OCI-LY3 (cell line): ENCODE measurements around the gene BUD31.

ENCODE experiments used
- H2AFZ ChIP-seq: fragments of 200-600, 300-600 bp; shearing (Covaris generic); 2 replicates; pipeline ENCODE4 v1.6.0; 2014; ENCODE audit warnings: antibody characterized with exemption, low read depth, low read length
- H3K27ac ChIP-seq: fragments of 200-600, 300-600 bp; sonication (generic); 2 replicates; pipeline ENCODE4 v1.5.1; 2014; ENCODE audit warnings: mild to moderate bottlenecking, low read length, moderate library complexity, mixed read lengths
- H3K27me3 ChIP-seq: fragments of 200-600, 300-600 bp; sonication (generic); 2 replicates; pipeline ENCODE4 v1.6.1; 2014; ENCODE audit warnings: low read depth, low read length, mixed read lengths
- H3K36me3 ChIP-seq: fragments of 200-600, 300-600 bp; sonication (generic); replicated peaks from 2 replicates; pipeline ENCODE3; 2014; ENCODE audit warnings: low read depth, low read length, mixed read lengths
- H3K4me1 ChIP-seq: fragments of 300-600, 200-600 bp; sonication (generic); 2 replicates; pipeline ENCODE4 v1.6.1; 2014; ENCODE audit warnings: low read length, mixed read lengths
- H3K4me2 ChIP-seq: fragments of 200-600, 300-600 bp; sonication (generic); 2 replicates; pipeline ENCODE4 v1.6.1; 2014; ENCODE audit warnings: low read length, mixed read lengths
- H3K4me3 ChIP-seq: fragments of 300-600, 200-600 bp; sonication (generic); 2 replicates; pipeline ENCODE4 v1.5.1; 2014; ENCODE audit warnings: antibody characterized with exemption, mild to moderate bottlenecking, low read length, moderate library complexity
- H3K79me2 ChIP-seq: fragments of 300-600, 200-600 bp; shearing (Covaris generic); 2 replicates; pipeline ENCODE4 v1.6.1; 2014; ENCODE audit warnings: mild to moderate bottlenecking, low read length, mixed read lengths
- H3K9ac ChIP-seq: fragments of 300-600, 200-600 bp; shearing (Covaris generic); 2 replicates; pipeline ENCODE4 v1.6.0; 2014; ENCODE audit warnings: mild to moderate bottlenecking, low read length, moderate library complexity
- H3K9me3 ChIP-seq: fragments of 200-600, 300-600 bp; shearing (Covaris generic); 2 replicates; pipeline ENCODE4 v1.6.1; 2014; ENCODE audit warnings: low read length, mixed read lengths; ENCODE audit not compliant: insufficient read depth
- H4K20me1 ChIP-seq: fragments of 200-600, 300-600 bp; sonication (generic); 2 replicates; pipeline ENCODE4 v1.6.1; 2016; ENCODE audit warnings: low read length, mixed read lengths; ENCODE audit not compliant: insufficient read depth
- EZH2phosphoT487 ChIP-seq: fragments of 200-600 bp; shearing (Covaris generic); IDR thresholded peaks from 2 replicates; pipeline ENCODE4 v1.6.1; 2018; ENCODE audit warnings: antibody characterized with exemption, mixed run types, low read depth
- TF ChIP-seq, protein P1 (sequence below): fragments of 200-600, 300-600 bp; sonication (generic); IDR thresholded peaks from 2 replicates; pipeline ENCODE4 v1.5.1; 2014; ENCODE audit warnings: antibody characterized with exemption, low read length, low read depth

BUD31 gene

DNA sequence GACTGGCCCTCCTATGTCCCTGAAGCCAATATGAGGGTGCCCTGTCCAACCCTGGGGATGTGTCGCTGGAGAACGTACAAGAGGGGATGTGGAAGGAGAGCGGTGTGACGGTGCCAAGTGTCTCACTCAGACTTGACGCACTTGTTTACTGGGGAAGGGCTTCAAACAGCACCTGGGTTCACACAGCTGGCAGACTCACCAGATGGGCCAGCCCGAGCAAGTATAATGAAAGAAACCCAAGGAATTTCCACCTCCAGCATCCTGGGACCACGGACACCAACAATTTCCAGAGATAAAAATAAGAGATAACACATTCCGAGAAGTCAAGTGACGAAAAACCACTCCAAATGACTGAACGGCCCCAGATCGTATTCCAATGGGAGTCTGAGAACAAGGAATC lies 51.9 kb downstream of the BUD31 start:
- H3K9me3 ChIP-seq, result no peaks in the 10 kb centered on the region
- TF ChIP-seq EZH2phosphoT487, result no peak
- TF ChIP-seq, protein P1, sequence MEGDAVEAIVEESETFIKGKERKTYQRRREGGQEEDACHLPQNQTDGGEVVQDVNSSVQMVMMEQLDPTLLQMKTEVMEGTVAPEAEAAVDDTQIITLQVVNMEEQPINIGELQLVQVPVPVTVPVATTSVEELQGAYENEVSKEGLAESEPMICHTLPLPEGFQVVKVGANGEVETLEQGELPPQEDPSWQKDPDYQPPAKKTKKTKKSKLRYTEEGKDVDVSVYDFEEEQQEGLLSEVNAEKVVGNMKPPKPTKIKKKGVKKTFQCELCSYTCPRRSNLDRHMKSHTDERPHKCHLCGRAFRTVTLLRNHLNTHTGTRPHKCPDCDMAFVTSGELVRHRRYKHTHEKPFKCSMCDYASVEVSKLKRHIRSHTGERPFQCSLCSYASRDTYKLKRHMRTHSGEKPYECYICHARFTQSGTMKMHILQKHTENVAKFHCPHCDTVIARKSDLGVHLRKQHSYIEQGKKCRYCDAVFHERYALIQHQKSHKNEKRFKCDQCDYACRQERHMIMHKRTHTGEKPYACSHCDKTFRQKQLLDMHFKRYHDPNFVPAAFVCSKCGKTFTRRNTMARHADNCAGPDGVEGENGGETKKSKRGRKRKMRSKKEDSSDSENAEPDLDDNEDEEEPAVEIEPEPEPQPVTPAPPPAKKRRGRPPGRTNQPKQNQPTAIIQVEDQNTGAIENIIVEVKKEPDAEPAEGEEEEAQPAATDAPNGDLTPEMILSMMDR, result no peak
- no peak overlapping the region for H3K9ac ChIP-seq
- peaks cover 7% of the 10 kb centered on the region for H3K4me1 ChIP-seq
- no peak overlapping the region for H3K4me2 ChIP-seq
- H4K20me1 ChIP-seq, result peaks cover 15% of the 10 kb centered on the region
- no peak overlapping the region for H3K27ac ChIP-seq
- H3K4me3 ChIP-seq, result no peak overlapping the region
- peaks cover 80% of the 10 kb centered on the region for H3K79me2 ChIP-seq
- H3K36me3 ChIP-seq, result peaks cover 54% of the 10 kb centered on the region
- H2AFZ ChIP-seq, result no peak overlapping the region
- no peaks in the 10 kb centered on the region for H3K27me3 ChIP-seq

DNA sequence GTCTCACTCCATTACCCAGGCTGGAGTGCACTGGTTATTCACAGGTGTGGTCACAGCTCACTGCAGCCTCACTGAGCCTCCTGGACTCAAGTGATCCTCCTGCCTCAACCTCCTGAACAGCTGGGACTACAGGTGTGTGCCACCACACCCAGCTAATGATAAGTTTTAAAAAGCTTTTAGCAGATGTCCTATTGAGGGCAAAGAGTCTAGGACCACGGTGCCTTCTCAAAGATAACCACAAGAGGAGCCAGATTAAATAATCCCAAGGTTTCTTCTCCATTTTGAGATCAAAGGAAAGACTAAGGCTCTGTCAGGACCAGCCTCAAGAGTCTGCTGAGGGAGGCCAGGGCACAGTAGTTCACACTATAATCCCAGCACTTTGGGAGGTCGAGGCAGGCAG lies 52.5 kb downstream of the BUD31 start:
- Histone ChIP-seq H3K9me3 (no peaks in the 10 kb centered on the region), H3K4me3 (no peak overlapping the region), H3K79me2 (peaks cover 86% of the 10 kb centered on the region), H3K9ac (no peak overlapping the region), H3K4me2 (no peak overlapping the region), H2AFZ (no peak overlapping the region), H3K4me1 (peaks cover 7% of the 10 kb centered on the region), H3K27me3 (no peaks in the 10 kb centered on the region), H3K27ac (no peak overlapping the region), H3K36me3 (peaks cover 52% of the 10 kb centered on the region), H4K20me1 (peaks cover 15% of the 10 kb centered on the region)
- TF ChIP-seq, protein P1, result no peak
- TF ChIP-seq EZH2phosphoT487, result no peak

DNA sequence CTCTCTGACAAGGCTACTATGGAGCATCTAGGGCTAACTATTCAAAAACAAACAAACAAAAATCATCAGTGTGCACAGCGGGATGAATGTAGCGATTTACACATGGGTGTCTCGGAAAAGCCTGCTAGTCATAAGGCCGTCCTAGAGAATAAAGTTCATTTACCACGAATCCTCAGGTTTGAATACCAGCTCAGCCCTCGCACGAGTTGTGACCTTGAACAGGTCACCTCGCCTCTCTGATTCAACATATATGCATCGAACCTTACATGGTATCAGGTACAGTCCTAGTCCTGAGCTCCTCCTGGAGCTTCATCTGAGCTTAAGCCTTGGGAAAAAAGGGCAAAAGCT lies 56.6 kb downstream of the BUD31 start:
- Histone ChIP-seq H4K20me1 (0 out of 2 replicates have a peak, but pooled peaks cover 8% of the 10 kb centered on the region), H3K27me3 (no peaks in the 10 kb centered on the region), H2AFZ (no peak overlapping the region; the same call in 1 of the 2 replicates), H3K9me3 (no peaks in the 10 kb centered on the region), H3K36me3 (peaks cover 19% of the 10 kb centered on the region), H3K4me3 (peak overlapping the region; percentile 90), H3K9ac (peak overlapping the region; percentile 91), H3K4me2 (peak overlapping the region; percentile 97), H3K27ac (peak overlapping the region; percentile 52), H3K4me1 (peaks cover 7% of the 10 kb centered on the region), H3K79me2 (peaks cover 59% of the 10 kb centered on the region)
- TF ChIP-seq, protein P1, result no peak
- TF ChIP-seq EZH2phosphoT487, result no peak

DNA sequence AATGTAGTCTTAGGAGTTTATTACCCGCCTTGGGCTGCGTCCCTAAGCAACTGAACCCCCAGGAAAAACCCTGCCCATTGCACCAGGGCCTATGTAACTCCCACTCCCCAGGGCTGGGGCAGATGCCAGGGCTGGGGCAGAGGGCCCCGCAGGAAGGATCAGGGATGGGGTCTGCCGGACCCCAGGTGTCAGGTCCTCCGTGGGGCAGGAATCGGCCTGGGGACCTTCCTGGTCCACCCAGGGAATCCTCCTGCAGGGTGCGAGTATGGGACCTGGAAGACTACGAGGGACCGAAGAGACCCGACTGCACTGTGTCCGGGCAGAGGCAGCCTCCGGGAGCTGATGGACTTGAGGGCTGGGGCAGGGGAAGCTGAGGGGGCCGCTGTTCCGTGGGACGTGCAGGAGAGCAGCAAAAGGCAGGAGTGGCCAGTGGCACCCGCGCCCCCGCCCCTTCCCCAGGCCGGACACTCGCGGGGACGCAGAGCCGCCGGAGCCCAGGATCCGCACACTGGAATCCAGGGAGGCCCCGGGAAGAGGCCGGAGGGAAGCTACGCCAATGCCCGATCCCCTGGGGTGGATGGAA lies 59.7 kb downstream of the BUD31 start:
- no peak for TF ChIP-seq EZH2phosphoT487
- TF ChIP-seq, protein P1, result no peak
- Histone ChIP-seq H2AFZ (no peak overlapping the region), H3K27ac (no peak overlapping the region)

More for the DNA sequence above, 59.7 kb downstream of the BUD31 start:
- no peak overlapping the region for H3K4me2 ChIP-seq
- no peaks in the 10 kb centered on the region for H3K9me3 ChIP-seq
- no peaks in the 10 kb centered on the region for H3K27me3 ChIP-seq
- H4K20me1 ChIP-seq, result no peaks in the 10 kb centered on the region
- H3K36me3 ChIP-seq, result peaks cover 5% of the 10 kb centered on the region
- peaks cover 10% of the 10 kb centered on the region for H3K4me1 ChIP-seq
- no peak overlapping the region for H3K4me3 ChIP-seq
- H3K79me2 ChIP-seq, result peaks cover 36% of the 10 kb centered on the region
- H3K9ac ChIP-seq, result no peak overlapping the region
